ENCODE data around the gene PHAF1. TPM values are rescaled to one million over a fixed set of nuclear protein-coding genes. Genes with fewer than 3 reads are reported as not detected.

The PHAF1 gene
- total and polyA plus RNA-seq, 2 of the 13 experiments (the other 11 are each of a cell fraction or from before 2014, with no cell fraction given): 48.3 to 174 TPM

GRCh38 chr16:67164599-67165061, 54.9 kb downstream of the PHAF1 start, which contains the start of gene HSF4 (continued):
- no peak; the same call in 1 of the 2 replicates for TF ChIP-seq ZBTB8A (CRISPR knock-in tag; IDR thresholded peaks at IDR 0.05; ENCODE audit: borderline replicate concordance, low read depth)
- TF ChIP-seq ZFYVE20 (CRISPR knock-in tag; IDR thresholded peaks at IDR 0.05; ENCODE audit: borderline replicate concordance, low read depth): 0 out of 2 replicates have a peak, but pooled peaks have one; percentile 51
- TF ChIP-seq ZNF691 (CRISPR knock-in tag; IDR thresholded peaks at IDR 0.05; ENCODE audit: borderline replicate concordance, low read depth): peak; percentile 74; the same call in 1 of the 2 replicates
- TF ChIP-seq ZZZ3 (CRISPR knock-in tag; IDR thresholded peaks at IDR 0.05; ENCODE audit: borderline replicate concordance): no peak
- 0 out of 2 replicates have a peak, but pooled peaks have one; percentile 30 for TF ChIP-seq ZFAT (CRISPR knock-in tag; conservative IDR thresholded peaks at IDR 0.05)
- TF ChIP-seq ZNF883 (CRISPR knock-in tag; IDR thresholded peaks at IDR 0.05; ENCODE audit: not compliant biosample characterization): peak; percentile 86
- TF ChIP-seq CCAR2 (optimal IDR thresholded peaks at IDR 0.05; ENCODE audit: low read depth, low read length): no peak
- peak; percentile 70; the same call in 1 of the 2 replicates for TF ChIP-seq ZNF672 (CRISPR knock-in tag; IDR thresholded peaks at IDR 0.05)
- peak; percentile 41 for TF ChIP-seq ZBTB7A (CRISPR knock-in tag; IDR thresholded peaks at IDR 0.05)
- peak; percentile 59 for TF ChIP-seq ZNF430 (CRISPR knock-in tag; IDR thresholded peaks at IDR 0.05)
- peak; percentile 68 to 74; a peak in 3 of 4 replicates for TF ChIP-seq HMGXB4 (CRISPR knock-in tag; IDR thresholded peaks at IDR 0.05; ENCODE audit: borderline replicate concordance in 1 of 2, low read depth in 1 of 2)
- TF ChIP-seq SIN3A (IDR thresholded peaks at IDR 0.05; ENCODE audit: borderline replicate concordance, low read depth, low read length): peak; percentile 74; the same call in 1 of the 2 replicates
- TF ChIP-seq ATRX (CRISPR knock-in tag; IDR thresholded peaks at IDR 0.05; ENCODE audit: borderline replicate concordance): no peak
- TF ChIP-seq TARDBP (CRISPR knock-in tag; IDR thresholded peaks at IDR 0.05): peak; percentile 93
- TF ChIP-seq TMF1 (CRISPR knock-in tag; IDR thresholded peaks at IDR 0.05; ENCODE audit: low read depth): peak; percentile 96
- no peak for TF ChIP-seq CHD4 (IDR thresholded peaks at IDR 0.05; ENCODE audit: borderline replicate concordance, low read length)
- no peak for TF ChIP-seq TBP (CRISPR knock-in tag; IDR thresholded peaks at IDR 0.05)
- TF ChIP-seq ZNF432 (CRISPR knock-in tag; IDR thresholded peaks at IDR 0.05; ENCODE audit: borderline replicate concordance): no peak
- TF ChIP-seq PRDM4 (CRISPR knock-in tag; IDR thresholded peaks at IDR 0.05; ENCODE audit: borderline replicate concordance): no peak
- TF ChIP-seq ZNF768 (CRISPR knock-in tag; IDR thresholded peaks at IDR 0.05): peak; percentile 49; the same call in 1 of the 2 replicates
- TF ChIP-seq ZNF580 (CRISPR knock-in tag; IDR thresholded peaks at IDR 0.05; ENCODE audit: borderline replicate concordance, low read depth): peak; percentile 82; the same call in 1 of the 2 replicates
- peak; percentile 64; the same call in 1 of the 2 replicates for TF ChIP-seq ETV5 (CRISPR knock-in tag; IDR thresholded peaks at IDR 0.05; ENCODE audit: borderline replicate concordance)
- no peak for TF ChIP-seq ZC3H4 (CRISPR knock-in tag; IDR thresholded peaks at IDR 0.05; ENCODE audit: borderline replicate concordance)

Data from HepG2 (cell line).